GM12891 (cell line): ENCODE measurements around the gene PDXK.

Source experiments
- POLR2A ChIP-seq: IDR thresholded peaks from 2 replicates; pipeline ENCODE4 v1.6.1; 2011; ENCODE audit warnings: low read depth, low read length, control low read depth
- POLR2AphosphoS5 ChIP-seq: IDR thresholded peaks from 2 replicates; pipeline ENCODE4 v1.6.1; 2011; ENCODE audit warnings: low read depth, low read length, control low read depth

DNA sequence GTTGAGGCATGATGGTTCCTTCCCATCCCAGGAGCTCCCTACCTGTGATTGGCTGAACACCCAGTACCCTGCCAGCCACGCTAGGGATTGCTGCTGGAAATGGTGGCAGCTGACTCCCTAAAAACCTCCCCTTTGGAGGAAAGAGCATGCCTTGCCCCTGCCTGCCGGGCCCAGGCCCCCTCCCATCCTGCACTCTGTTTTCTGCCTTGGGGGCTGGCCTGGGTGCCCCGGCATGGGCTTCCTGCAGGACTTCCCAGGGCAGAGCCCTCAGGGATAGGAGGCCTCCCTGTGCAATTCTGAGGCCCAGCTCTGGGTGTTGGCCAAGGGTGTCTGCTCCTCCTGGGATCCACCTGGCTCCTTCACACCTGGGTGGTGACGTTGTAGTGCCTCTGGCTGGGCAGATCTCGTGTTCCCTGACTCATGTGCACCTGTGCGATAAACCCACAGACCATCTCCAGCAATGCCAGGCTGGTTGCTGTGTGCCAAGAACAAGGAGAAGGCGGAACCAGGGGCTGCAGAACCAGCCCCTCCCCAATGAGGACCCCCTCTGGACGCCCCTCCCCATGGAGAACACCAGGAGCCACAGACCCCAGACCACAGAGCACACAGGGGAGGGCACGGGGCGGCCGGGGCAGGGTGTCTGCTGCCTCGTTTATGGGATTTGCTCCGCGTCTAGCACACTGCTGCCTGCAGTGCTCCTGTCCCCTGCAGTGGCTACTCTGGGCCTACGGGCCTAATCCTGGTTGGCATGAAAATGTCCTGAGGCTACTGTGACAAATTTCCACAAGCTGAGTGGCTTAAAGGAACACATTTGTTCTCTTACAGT is 43.6 kb downstream of the PDXK start:
- TF ChIP-seq POLR2A (no peak), POLR2AphosphoS5 (no peak)
